ENCODE measurements around the gene HSPB8. TPM values are rescaled to one million over a fixed set of nuclear protein-coding genes. Genes with fewer than 3 reads are reported as not detected.

HSPB8 gene
- total and polyA plus RNA-seq, 12 donors = 4.0 to 27.8 (median 13.2) TPM

DNA sequence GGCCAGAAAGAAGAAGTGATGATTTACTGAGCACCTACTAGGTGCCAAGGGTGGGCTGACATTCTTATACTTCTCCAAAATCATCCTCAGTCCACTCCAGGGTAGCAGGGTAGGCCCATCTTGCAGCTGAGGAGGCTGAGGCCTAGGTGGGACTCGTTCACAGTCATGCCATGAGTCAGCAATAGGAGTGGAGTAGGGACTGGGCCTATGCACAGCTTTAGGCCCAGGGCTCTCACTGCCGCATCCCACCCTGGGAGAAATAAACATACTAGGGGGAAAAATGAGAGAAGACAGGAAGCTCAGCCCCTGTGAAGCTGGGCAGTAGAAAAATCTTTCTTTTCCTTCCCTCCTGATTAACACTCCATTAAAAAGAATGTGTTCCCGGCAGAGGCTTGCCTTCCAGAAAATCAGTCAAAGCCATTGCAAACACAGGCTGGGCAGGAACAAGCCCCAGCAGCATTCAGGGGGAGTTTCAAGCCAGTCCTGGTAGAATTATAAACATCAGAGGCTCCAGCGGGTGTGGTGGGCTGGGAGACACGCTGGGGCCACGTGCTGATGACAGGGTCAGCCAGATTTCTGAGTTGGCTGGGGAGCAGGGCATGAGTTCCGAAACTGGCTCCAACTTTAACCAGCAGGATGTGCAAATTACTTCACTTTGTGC is 1.8 kb downstream of the HSPB8 start:
- no peaks in the 10 kb centered on the region for H3K36me3 ChIP-seq (replicated peaks in 1 of 2)
- WGBS, 4 donors = 49 to 62% (median 56%) methylated on average over 6 to 7 of the region's 7 CpGs
- peak overlapping the region in 3 of 5 donors; percentile 30 to 86 (median 82) for H3K27ac ChIP-seq
- peak in 3 of 7 donors; percentile 8 to 29 (median 21) for DNase-seq
- no peak for TF ChIP-seq POLR2A (IDR thresholded peaks at IDR 0.05)
- H3K27me3 ChIP-seq = no peaks in the 10 kb centered on the region
- intact Hi-C loops (cut with DNase I) = no loop called here
- no peaks in the 10 kb centered on the region for H3K9me3 ChIP-seq (replicated peaks in 1 of 3)
- peaks cover 0 to 17% of the 10 kb centered on the region in 2 donors for H3K4me1 ChIP-seq (replicated peaks in 1 of 2)
- peak overlapping the region in 1 of 4 donors; percentile 60 for H3K4me3 ChIP-seq

- H3K27ac ChIP-seq = peak overlapping the region in 2 of 5 donors; percentile 82 to 86
- TF ChIP-seq POLR2A (IDR thresholded peaks at IDR 0.05) = no peak
- no peak for TF ChIP-seq CTCF (IDR thresholded peaks at IDR 0.05)
- no peaks in the 10 kb centered on the region for H3K9me3 ChIP-seq (replicated peaks in 1 of 3)
- WGBS, 4 donors = 61 to 75% (median 69%) methylated on average over 2 of the region's 2 CpGs
- H3K36me3 ChIP-seq (replicated peaks in 1 of 2) = no peaks in the 10 kb centered on the region
- DNase-seq = no peak
- H3K4me3 ChIP-seq = peak overlapping the region in 1 of 4 donors; percentile 60
- peaks cover 0 to 17% of the 10 kb centered on the region in 2 donors for H3K4me1 ChIP-seq (replicated peaks in 1 of 2)
- intact Hi-C loops (cut with DNase I) = no loop called here
- H3K27me3 ChIP-seq = no peaks in the 10 kb centered on the region
Measured at GRCh38 chr12:119181202-119181601, 2.5 kb downstream of the HSPB8 start.

DNA sequence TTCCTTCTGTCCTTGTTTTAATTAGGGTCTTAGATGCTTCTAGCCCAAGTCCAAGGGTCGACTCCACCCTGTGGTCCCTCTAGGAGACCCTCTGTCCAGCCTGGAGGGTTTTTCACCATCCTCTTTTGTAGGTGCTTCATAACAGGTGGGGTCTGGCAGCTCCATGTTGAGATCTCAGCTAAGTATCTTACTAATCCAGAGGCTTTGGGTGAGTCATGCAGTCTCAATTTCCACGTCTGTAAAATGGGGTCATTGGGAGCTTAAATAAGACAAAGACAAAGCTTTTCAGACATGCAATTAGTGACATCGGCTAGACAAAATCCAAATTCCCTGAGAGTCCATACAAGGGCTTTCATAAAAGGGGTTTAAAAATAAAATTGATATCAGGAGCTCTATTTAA is 3.2 kb downstream of the HSPB8 start:
- DNase-seq = no peak
- Histone ChIP-seq H3K36me3 (replicated peaks in 1 of 2) (no peaks in the 10 kb centered on the region), H3K4me3 (no peak overlapping the region), H3K4me1 (replicated peaks in 1 of 2) (peaks cover 0 to 17% of the 10 kb centered on the region in 2 donors), H3K9me3 (replicated peaks in 1 of 3) (no peaks in the 10 kb centered on the region), H3K27me3 (no peaks in the 10 kb centered on the region), H3K27ac (no peak overlapping the region)
- TF ChIP-seq POLR2A (IDR thresholded peaks at IDR 0.05) (no peak), CTCF (IDR thresholded peaks at IDR 0.05) (no peak)
- intact Hi-C loops (cut with DNase I) = no loop called here
- WGBS, 4 donors = 61 to 76% (median 70%) methylated on average over 3 of the region's 3 CpGs

GRCh38 chr12:119182701-119183493 is 4.2 kb downstream of the HSPB8 start:
- H3K9me3 ChIP-seq (replicated peaks in 1 of 3) = no peaks in the 10 kb centered on the region
- H3K36me3 ChIP-seq (replicated peaks in 1 of 2) = no peaks in the 10 kb centered on the region
- H3K27ac ChIP-seq = peak overlapping the region in 2 of 5 donors; percentile 19 to 46
- H3K4me1 ChIP-seq (replicated peaks in 1 of 2) = peaks cover 0 to 17% of the 10 kb centered on the region in 2 donors
- no peak overlapping the region for H3K4me3 ChIP-seq
- TF ChIP-seq CTCF (IDR thresholded peaks at IDR 0.05) = no peak
- TF ChIP-seq POLR2A (IDR thresholded peaks at IDR 0.05) = no peak
- DNase-seq = peak in 3 of 7 donors; percentile 17 to 22 (median 18)
- intact Hi-C loops (cut with DNase I) = no loop called here
- no peaks in the 10 kb centered on the region for H3K27me3 ChIP-seq
- WGBS, 4 donors = 65 to 74% (median 70%) methylated on average over 4 to 5 of the region's 5 CpGs
